Right atrium auricular region (tissue), 2 donors: ENCODE measurements around the gene SPEF1. TPM values are rescaled to one million over a fixed set of nuclear protein-coding genes. Genes with fewer than 3 reads are reported as not detected.

ENCODE experiments used
- DNase-seq: peaks from one replicate; pipeline ENCODE4 v3.0.0-alpha.2; 2019; ENCODE audit warnings: low spot score
- H3K27ac ChIP-seq, 2 donors: fragments of 200-600 bp; sonication (generic); 1 replicate in 1 of 2; 2 replicates in 1 of 2; pipeline ENCODE4 v1.5.1; 2016 to 2019
- H3K27me3 ChIP-seq, 2 donors: fragments of 200-600 bp; sonication (generic); one replicate each; pipeline versions ENCODE4 v1.5.1 to v1.6.0; 2017 to 2019
- H3K36me3 ChIP-seq: fragments of 200-600 bp; sonication (generic); one replicate; pipeline ENCODE4 v1.5.1; 2016
- H3K4me1 ChIP-seq, 2 donors: fragments of 200-600 bp; sonication (generic); one replicate each; pipeline versions ENCODE4 v1.5.1 to v1.6.0; 2017 to 2019
- H3K4me3 ChIP-seq, 2 donors: fragments of 200-600 bp; sonication (generic); 1 replicate in 1 of 2; 2 replicates in 1 of 2; pipeline ENCODE4 v1.5.1; 2017 to 2019; ENCODE audit warnings: mild to moderate bottlenecking in 1 of 2, moderate library complexity in 1 of 2
- H3K9me3 ChIP-seq, 2 donors: fragments of 200-600 bp; sonication (generic); one replicate each; pipeline ENCODE4 v1.5.1; 2019
- total RNA-seq, 2 donors: library from RNA; depleted of rRNA; stranded (reverse); fragments of >200 nt; gene quantifications; one replicate each; pipeline ENCODE4 v1.1.0, GENCODE V29; 2016
- TF ChIP-seq, protein P1 (sequence below), 2 donors: fragments of 200-600 bp; sonication (generic); IDR thresholded peaks; one replicate each; pipeline ENCODE4 v1.5.1; 2019; ENCODE audit warnings: antibody characterized with exemption in 2 of 2

The SPEF1 gene
- total RNA-seq, 2 donors from 2014 or later, result 0.31 TPM; not detected in 1

DNA sequence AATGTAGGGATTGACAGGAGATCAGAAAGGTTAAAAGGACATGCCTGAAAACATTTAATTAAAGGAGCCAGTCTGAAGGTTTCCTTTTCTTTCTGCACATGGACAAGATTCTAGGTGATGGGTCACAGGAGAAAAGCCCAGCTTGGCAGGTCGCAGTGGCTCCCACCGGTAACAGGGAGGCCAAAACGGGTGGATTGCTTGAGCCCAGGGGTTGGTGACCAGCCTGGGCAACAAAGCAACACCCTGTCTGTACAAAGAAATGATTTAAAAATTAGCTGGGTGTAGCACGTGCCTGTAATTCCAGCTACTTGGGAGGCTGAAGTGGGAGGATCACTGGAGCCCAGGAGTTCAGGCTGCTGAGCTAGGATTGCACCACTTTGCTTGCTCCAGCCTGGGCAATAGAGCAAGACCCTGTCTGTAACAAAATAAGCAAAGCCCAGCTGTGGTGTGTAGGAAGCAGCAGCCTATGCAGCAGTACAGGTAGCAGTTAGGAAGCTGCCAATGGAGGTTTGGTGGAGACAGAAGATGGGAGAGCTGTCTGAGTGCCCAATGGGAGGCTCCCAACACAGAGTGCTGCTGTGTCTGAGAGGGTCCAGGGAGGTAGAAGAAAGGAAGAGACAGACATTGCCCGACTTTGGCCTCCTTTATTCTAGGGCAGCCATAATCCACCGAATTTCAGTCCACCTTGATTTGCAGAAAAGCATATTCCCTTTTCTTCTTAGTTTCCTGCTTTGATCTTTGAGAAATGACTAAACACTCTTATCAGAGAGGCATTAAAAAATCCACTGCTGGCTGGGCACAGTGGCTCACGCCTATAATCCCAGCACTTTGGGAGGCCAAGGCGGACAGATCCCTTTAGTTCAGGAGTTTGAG lies 32.0 kb upstream of the SPEF1 start:
- Histone ChIP-seq H3K27me3 (no peaks in the 10 kb centered on the region), H3K4me1 (peaks cover 0 to 42% of the 10 kb centered on the region in 2 donors), H3K9me3 (no peaks in the 10 kb centered on the region), H3K4me3 (no peak overlapping the region), H3K36me3 (no peaks in the 10 kb centered on the region), H3K27ac (peak overlapping the region; percentile 85 to 95)
- no peak for DNase-seq
- TF ChIP-seq, protein P1, sequence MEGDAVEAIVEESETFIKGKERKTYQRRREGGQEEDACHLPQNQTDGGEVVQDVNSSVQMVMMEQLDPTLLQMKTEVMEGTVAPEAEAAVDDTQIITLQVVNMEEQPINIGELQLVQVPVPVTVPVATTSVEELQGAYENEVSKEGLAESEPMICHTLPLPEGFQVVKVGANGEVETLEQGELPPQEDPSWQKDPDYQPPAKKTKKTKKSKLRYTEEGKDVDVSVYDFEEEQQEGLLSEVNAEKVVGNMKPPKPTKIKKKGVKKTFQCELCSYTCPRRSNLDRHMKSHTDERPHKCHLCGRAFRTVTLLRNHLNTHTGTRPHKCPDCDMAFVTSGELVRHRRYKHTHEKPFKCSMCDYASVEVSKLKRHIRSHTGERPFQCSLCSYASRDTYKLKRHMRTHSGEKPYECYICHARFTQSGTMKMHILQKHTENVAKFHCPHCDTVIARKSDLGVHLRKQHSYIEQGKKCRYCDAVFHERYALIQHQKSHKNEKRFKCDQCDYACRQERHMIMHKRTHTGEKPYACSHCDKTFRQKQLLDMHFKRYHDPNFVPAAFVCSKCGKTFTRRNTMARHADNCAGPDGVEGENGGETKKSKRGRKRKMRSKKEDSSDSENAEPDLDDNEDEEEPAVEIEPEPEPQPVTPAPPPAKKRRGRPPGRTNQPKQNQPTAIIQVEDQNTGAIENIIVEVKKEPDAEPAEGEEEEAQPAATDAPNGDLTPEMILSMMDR (IDR thresholded peaks at IDR 0.05), result no peak

GRCh38 chr20:3812259-3812681 lies 31.0 kb upstream of the SPEF1 start:
- H3K4me1 ChIP-seq, result peaks cover 0 to 49% of the 10 kb centered on the region in 2 donors

GRCh38 chr20:3811467-3812258 lies 30.4 kb upstream of the SPEF1 start:
- H3K4me1 ChIP-seq, result peaks cover 0 to 55% of the 10 kb centered on the region in 2 donors
- no peaks in the 10 kb centered on the region for H3K9me3 ChIP-seq
- TF ChIP-seq, protein P1 (IDR thresholded peaks at IDR 0.05), result no peak
- H3K27me3 ChIP-seq, result no peaks in the 10 kb centered on the region
- H3K4me3 ChIP-seq, result peak overlapping the region; percentile 37 to 41
- peak overlapping the region; percentile 85 to 95 for H3K27ac ChIP-seq
- H3K36me3 ChIP-seq, result no peaks in the 10 kb centered on the region
- DNase-seq, result peak; percentile 99

More at GRCh38 chr20:3812259-3812681, 31.0 kb upstream of the SPEF1 start:
- Histone ChIP-seq H3K36me3 (no peaks in the 10 kb centered on the region), H3K27me3 (no peaks in the 10 kb centered on the region), H3K9me3 (no peaks in the 10 kb centered on the region), H3K27ac (peak overlapping the region; percentile 85 to 95), H3K4me3 (no peak overlapping the region)
- DNase-seq, result no peak
- TF ChIP-seq, protein P1 (IDR thresholded peaks at IDR 0.05), result no peak

GRCh38 chr20:3808544-3808943 lies 27.3 kb upstream of the SPEF1 start:
- Histone ChIP-seq H3K36me3 (peaks cover 8% of the 10 kb centered on the region), H3K27ac (peak overlapping the region; percentile 94 to 96), H3K4me1 (peaks cover 0 to 68% of the 10 kb centered on the region in 2 donors), H3K27me3 (no peaks in the 10 kb centered on the region), H3K9me3 (no peaks in the 10 kb centered on the region), H3K4me3 (no peak overlapping the region)
- no peak for DNase-seq
- TF ChIP-seq, protein P1 (IDR thresholded peaks at IDR 0.05), result no peak

GRCh38 chr20:3804781-3805180 lies 23.5 kb upstream of the SPEF1 start:
- no peak for DNase-seq
- TF ChIP-seq, protein P1 (IDR thresholded peaks at IDR 0.05), result no peak
- H3K27ac ChIP-seq, result peak overlapping the region in 1 of 2 donors; percentile 12
- no peaks in the 10 kb centered on the region for H3K9me3 ChIP-seq
- H3K36me3 ChIP-seq, result peaks cover 35% of the 10 kb centered on the region
- no peaks in the 10 kb centered on the region for H3K27me3 ChIP-seq
- H3K4me1 ChIP-seq, result peaks cover 0 to 38% of the 10 kb centered on the region in 2 donors
- no peak overlapping the region for H3K4me3 ChIP-seq
